Dendritic cell treated with granulocyte-macrophage colony-stimulating factor and Interleukin-4, amounts not matched to agents 40 ng/mL and 50 ng/mL, for 4 days (primary cell): Measurements from ENCODE around the gene MCFD2.

ENCODE experiments used
- H3K27ac Mint-ChIP-seq: one replicate; pipeline ENCODE4 v1.8.0; 2022; ENCODE audit warnings: mild to moderate bottlenecking, mixed read lengths
- H3K27me3 Mint-ChIP-seq: one replicate; pipeline ENCODE4 v1.8.0; 2022; ENCODE audit warnings: mild to moderate bottlenecking, mixed read lengths
- H3K36me3 Mint-ChIP-seq: one replicate; pipeline ENCODE4 v1.8.0; 2022; ENCODE audit warnings: low read depth, mixed read lengths
- H3K4me1 Mint-ChIP-seq: one replicate; pipeline ENCODE4 v1.8.0; 2022; ENCODE audit warnings: low read depth, mixed read lengths
- H3K4me3 Mint-ChIP-seq: one replicate; pipeline ENCODE4 v1.8.0; 2022; ENCODE audit warnings: mild to moderate bottlenecking, moderate library complexity, mixed read lengths
- H3K9me3 Mint-ChIP-seq: one replicate; pipeline ENCODE4 v1.8.0; 2022; ENCODE audit warnings: mixed read lengths
- intact Hi-C: fragments of 100-400 bp; cut with micrococcal nuclease; formaldehyde crosslinking; loops from one replicate; pipeline ENCODE4 v1.15.0; 2022

MCFD2 gene

GRCh38 chr2:46902465-46902864 is 13.1 kb downstream of the MCFD2 start:
- intact Hi-C loops, result no loop called here
- peaks cover 43% of the 10 kb centered on the region for H3K36me3 Mint-ChIP-seq

DNA sequence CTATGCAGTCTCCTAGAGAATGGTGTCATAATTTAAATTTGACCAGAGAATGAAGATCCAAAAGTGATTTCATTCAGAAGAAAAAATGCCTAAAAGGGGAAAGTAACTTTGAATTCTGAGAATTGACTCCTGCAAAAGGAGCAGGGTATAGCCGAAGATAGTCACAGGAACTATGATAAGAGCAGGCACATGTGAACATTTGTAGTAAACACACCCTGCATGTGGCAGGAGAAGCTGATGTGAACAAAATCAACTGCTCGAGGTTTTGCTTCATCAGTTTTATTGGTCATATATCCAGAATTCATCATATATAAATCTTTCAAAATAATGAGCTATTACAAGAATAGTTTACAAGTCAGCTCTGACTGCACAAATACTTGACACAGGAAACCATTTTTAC is 14.0 kb downstream of the MCFD2 start:
- H3K9me3 Mint-ChIP-seq, result peaks cover 9% of the 10 kb centered on the region
- no peaks in the 10 kb centered on the region for H3K27me3 Mint-ChIP-seq
- peaks cover 34% of the 10 kb centered on the region for H3K4me1 Mint-ChIP-seq
- no peak overlapping the region for H3K27ac Mint-ChIP-seq
- intact Hi-C loops, result no loop called here
- no peak overlapping the region for H3K4me3 Mint-ChIP-seq
- peaks cover 34% of the 10 kb centered on the region for H3K36me3 Mint-ChIP-seq

More at GRCh38 chr2:46902465-46902864, 13.1 kb downstream of the MCFD2 start:
- H3K27me3 Mint-ChIP-seq, result no peaks in the 10 kb centered on the region
- peaks cover 31% of the 10 kb centered on the region for H3K4me1 Mint-ChIP-seq
- H3K27ac Mint-ChIP-seq, result no peak overlapping the region
- H3K4me3 Mint-ChIP-seq, result no peak overlapping the region
- H3K9me3 Mint-ChIP-seq, result peaks cover 9% of the 10 kb centered on the region

DNA sequence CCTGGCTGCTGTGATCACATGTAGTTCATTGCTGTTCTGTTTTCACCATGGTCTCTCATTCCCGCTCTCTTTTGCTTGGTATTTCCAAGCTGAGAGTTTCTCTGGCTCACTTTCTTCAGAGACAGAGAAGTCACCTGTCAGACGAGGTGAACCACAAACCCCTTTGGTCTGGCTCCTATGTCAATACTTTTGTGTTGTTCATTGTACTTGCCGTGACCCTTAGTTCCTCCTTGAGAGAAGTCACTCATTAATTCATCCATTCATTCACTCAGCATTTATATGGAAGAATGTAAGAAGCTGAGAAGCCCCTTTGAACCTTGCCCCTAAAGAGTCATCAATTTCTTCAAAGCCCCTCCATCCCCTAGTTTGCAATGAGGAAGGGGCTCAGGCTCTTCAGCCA is 15.2 kb downstream of the MCFD2 start:
- no peaks in the 10 kb centered on the region for H3K27me3 Mint-ChIP-seq
- peaks cover 23% of the 10 kb centered on the region for H3K36me3 Mint-ChIP-seq
- H3K27ac Mint-ChIP-seq, result no peak overlapping the region
- intact Hi-C loops, result no loop called here
- peaks cover 40% of the 10 kb centered on the region for H3K4me1 Mint-ChIP-seq
- H3K9me3 Mint-ChIP-seq, result peaks cover 7% of the 10 kb centered on the region
- no peak overlapping the region for H3K4me3 Mint-ChIP-seq

DNA sequence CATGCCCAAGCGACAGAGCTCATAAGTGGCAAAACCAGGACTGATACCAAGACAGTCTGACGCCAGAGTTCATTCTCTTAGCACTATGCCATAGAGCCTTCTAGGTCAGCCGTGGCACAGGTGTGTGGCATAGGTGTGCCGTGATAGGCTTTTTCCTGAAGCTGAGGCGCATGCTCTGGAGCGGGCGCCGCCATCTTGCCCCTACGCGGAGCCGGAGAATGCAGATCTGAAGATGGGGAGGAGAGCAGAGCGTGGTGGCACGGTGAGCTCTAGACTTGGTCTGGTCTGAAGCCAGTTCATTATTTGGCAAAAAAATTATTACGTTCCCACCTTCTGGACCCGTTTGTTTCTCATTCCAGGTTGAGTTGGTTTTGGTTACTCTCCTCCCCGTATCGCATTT is 16.6 kb downstream of the MCFD2 start:
- Mint-ChIP-seq H3K4me1 (peaks cover 28% of the 10 kb centered on the region), H3K9me3 (no peaks in the 10 kb centered on the region), H3K27me3 (no peaks in the 10 kb centered on the region), H3K36me3 (peaks cover 9% of the 10 kb centered on the region), H3K4me3 (no peak overlapping the region), H3K27ac (no peak overlapping the region)
- intact Hi-C loops, result no loop called here

DNA sequence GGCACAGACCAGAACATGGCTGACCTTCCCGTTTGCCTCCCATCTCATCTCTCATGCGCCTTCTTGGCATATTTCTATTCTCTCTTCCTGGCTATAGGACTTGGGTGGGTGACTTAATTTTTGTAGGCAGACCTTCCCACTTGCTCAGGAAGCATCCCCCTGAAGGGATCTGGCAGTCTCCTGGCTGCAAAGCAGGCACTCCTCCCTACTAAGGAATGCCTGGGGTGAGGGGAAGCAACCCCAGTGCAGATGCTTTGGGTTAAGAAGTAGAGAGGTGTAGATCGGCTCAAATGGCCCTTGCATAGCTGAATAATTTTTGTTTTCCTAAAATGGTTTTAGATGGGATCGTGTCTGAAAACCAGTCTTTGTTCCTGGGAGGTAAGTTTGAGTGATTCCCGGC is 17.6 kb downstream of the MCFD2 start:
- no peaks in the 10 kb centered on the region for H3K27me3 Mint-ChIP-seq
- no peaks in the 10 kb centered on the region for H3K9me3 Mint-ChIP-seq
- H3K4me3 Mint-ChIP-seq, result no peak overlapping the region
- H3K36me3 Mint-ChIP-seq, result no peaks in the 10 kb centered on the region
- intact Hi-C loops, result no loop called here
- H3K27ac Mint-ChIP-seq, result no peak overlapping the region
- peaks cover 28% of the 10 kb centered on the region for H3K4me1 Mint-ChIP-seq

DNA sequence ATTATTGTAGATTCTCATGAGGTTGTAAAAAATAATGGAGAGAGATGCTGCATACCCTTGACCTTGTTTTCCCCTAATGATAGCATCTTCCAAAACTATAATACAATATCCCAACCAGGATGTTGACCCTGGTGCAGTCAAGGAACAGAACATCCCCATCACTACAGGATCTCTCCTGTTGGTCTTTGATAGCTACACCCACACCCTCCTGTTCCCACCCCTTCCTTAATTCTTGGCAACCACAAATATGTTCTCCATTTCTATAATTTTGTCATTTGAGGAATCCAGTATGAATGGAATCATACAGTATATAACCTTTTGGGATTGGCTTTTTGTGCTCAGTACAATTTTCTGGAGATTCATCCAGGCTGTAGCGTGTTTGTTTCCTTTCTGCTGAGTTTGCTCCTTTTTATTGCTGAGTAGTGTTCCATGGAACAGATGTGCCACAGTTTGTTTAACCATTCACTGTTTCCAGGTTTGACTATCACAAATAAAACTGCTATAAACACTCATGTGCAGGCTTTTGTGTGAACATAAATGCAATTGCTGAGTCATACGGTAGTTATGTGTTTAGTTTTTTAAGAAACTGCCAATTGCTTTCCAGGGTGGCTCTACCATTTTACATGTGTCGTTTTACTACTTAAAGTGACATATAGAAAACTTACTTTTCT is 22.2 kb downstream of the MCFD2 start:
- Mint-ChIP-seq H3K36me3 (no peaks in the 10 kb centered on the region), H3K27ac (peak overlapping the region; percentile 40), H3K27me3 (peaks cover 2% of the 10 kb centered on the region), H3K4me1 (peaks cover 28% of the 10 kb centered on the region), H3K4me3 (no peak overlapping the region), H3K9me3 (no peaks in the 10 kb centered on the region)
- intact Hi-C loops, result no loop called here

DNA sequence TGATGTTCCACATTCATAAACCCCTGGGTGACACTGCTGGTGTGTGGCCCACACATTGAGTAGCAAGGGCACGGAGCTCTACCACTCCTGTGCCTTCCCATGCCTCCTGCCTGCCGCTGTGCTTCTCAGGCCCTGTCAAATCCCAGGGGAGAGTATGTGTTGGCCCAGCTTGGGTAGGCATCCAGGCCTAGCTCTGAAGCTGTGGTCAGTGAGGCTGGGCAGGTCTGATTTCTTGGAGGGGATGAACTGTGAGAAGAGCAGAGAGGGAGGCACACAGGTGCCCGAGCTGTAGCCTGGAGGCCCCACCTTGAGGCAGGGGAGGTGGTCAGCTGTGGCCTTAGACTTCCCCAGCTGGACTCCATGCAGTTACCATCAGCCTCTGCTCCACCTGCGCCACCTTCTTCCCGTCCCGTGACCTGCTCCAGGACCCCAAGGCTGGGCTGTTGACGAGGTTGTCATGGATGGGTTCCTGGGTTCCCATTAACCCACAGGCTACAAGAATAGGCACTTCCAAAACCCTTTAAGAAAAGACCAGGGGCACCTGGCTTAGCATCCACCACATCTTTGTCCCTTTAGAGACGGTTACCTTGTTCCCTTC is 23.6 kb downstream of the MCFD2 start:
- intact Hi-C loops, result no loop called here
- Mint-ChIP-seq H3K9me3 (no peaks in the 10 kb centered on the region), H3K4me3 (no peak overlapping the region), H3K27me3 (peaks cover 3% of the 10 kb centered on the region), H3K36me3 (no peaks in the 10 kb centered on the region), H3K4me1 (peaks cover 28% of the 10 kb centered on the region), H3K27ac (peak overlapping the region; percentile 40)

DNA sequence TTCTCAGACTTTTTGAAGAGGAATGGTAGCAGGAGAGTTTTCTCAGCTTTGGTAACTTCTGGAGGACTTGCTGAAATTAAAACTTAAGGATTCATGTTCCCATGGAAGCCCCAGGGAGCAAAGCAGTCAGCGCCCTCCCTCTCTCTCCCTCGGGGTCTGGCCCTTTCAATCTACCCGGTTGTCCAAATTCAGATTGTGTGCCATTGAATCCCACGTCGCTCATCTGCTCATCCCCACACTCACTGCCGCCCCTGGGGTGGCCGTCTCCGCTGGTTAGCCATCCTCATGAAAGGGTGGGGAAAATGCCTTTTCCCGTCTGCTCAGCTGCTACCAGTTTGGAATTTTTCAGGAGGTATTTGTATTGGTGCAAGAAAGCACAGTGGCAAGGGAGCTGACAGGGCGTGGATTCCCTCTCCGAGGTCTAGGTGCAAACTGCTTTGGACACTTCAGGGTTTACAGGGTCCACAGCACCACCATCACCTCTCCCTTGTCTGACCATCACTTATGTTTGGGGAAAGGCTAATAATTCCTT is 27.1 kb downstream of the MCFD2 start:
- no peak overlapping the region for H3K27ac Mint-ChIP-seq

GRCh38 chr2:46887028-46887885 is 28.3 kb downstream of the MCFD2 start:
- no peak overlapping the region for H3K27ac Mint-ChIP-seq
- H3K9me3 Mint-ChIP-seq, result no peaks in the 10 kb centered on the region
- intact Hi-C loops, result no loop called here

More for the DNA sequence above, 27.1 kb downstream of the MCFD2 start:
- Mint-ChIP-seq H3K27me3 (peaks cover 13% of the 10 kb centered on the region), H3K4me3 (no peak overlapping the region), H3K9me3 (no peaks in the 10 kb centered on the region), H3K36me3 (no peaks in the 10 kb centered on the region), H3K4me1 (peaks cover 11% of the 10 kb centered on the region)
- intact Hi-C loops, result loop anchor here (2.0 kb wide), 1 partner anchor 256 kb away; no protein-coding TSS in a partner anchor

DNA sequence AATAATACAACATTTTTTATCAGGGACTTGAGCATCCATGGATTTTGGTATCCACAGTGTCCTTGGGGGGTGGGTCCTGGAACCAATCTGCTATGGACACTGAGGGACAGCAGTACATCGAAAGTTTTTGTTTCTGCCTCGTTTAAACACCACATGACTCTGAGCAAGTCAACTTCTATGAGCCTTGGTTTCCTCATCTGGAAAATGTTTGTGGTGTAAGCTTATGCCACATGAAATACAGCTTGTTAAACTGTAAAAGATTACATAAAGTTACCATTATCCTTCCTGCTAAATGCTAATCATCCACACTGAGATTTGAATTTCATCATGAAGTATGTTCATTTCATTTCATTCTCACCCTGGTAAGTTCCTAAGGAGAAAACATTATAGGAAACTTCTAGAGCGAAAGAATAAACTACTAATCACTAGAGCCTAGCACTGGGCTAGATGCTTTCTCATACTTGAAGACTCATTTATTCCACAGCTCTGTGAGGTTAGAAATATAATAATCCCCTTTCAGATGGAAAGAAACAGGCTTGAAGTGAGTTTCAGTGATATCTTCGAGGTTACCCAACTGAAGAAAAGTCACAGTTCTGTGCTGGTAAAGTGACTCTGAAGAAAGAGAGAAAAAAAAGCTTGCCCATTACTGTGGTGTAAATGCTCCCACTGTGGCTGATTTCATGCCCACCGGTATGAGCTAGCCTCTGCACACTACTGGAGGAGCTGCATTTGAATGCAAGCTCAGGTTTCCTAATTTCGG is 29.2 kb downstream of the MCFD2 start:
- H3K9me3 Mint-ChIP-seq, result no peaks in the 10 kb centered on the region
- H3K36me3 Mint-ChIP-seq, result no peaks in the 10 kb centered on the region
- H3K27ac Mint-ChIP-seq, result no peak overlapping the region
- intact Hi-C loops, result no loop called here
- H3K4me3 Mint-ChIP-seq, result no peak overlapping the region
- H3K27me3 Mint-ChIP-seq, result peaks cover 16% of the 10 kb centered on the region
- peaks cover 6% of the 10 kb centered on the region for H3K4me1 Mint-ChIP-seq

More at GRCh38 chr2:46887028-46887885, 28.3 kb downstream of the MCFD2 start:
- Mint-ChIP-seq H3K4me3 (no peak overlapping the region), H3K36me3 (no peaks in the 10 kb centered on the region), H3K4me1 (peaks cover 6% of the 10 kb centered on the region), H3K27me3 (peaks cover 16% of the 10 kb centered on the region)

GRCh38 chr2:46885376-46885775 is 30.2 kb downstream of the MCFD2 start:
- no peaks in the 10 kb centered on the region for H3K9me3 Mint-ChIP-seq
- intact Hi-C loops, result no loop called here
- H3K4me1 Mint-ChIP-seq, result peaks cover 6% of the 10 kb centered on the region
- H3K27ac Mint-ChIP-seq, result no peak overlapping the region
- H3K4me3 Mint-ChIP-seq, result no peak overlapping the region
- H3K27me3 Mint-ChIP-seq, result peaks cover 16% of the 10 kb centered on the region
- H3K36me3 Mint-ChIP-seq, result no peaks in the 10 kb centered on the region

DNA sequence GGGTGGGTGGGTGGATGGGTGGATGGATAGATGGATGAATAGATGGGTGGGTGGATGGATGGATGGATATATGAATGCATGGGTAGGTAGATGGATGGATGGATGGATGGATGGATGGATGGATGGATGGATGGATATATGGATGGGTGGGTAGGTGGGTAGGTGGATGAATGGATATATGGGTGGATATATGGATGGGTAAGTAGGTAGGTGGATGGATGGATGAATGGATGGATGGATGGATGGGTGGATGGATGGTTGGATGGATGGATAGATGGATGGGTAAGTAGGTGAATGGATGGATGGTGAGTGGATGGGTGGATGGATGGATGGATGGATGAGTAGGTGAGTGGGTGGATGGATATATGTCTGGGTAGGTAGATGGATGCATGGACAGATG is 36.1 kb downstream of the MCFD2 start:
- no peaks in the 10 kb centered on the region for H3K36me3 Mint-ChIP-seq
- H3K4me3 Mint-ChIP-seq, result no peak overlapping the region
- H3K27me3 Mint-ChIP-seq, result peaks cover 8% of the 10 kb centered on the region
- no peak overlapping the region for H3K27ac Mint-ChIP-seq
- intact Hi-C loops, result no loop called here
- no peaks in the 10 kb centered on the region for H3K9me3 Mint-ChIP-seq
- H3K4me1 Mint-ChIP-seq, result no peaks in the 10 kb centered on the region

DNA sequence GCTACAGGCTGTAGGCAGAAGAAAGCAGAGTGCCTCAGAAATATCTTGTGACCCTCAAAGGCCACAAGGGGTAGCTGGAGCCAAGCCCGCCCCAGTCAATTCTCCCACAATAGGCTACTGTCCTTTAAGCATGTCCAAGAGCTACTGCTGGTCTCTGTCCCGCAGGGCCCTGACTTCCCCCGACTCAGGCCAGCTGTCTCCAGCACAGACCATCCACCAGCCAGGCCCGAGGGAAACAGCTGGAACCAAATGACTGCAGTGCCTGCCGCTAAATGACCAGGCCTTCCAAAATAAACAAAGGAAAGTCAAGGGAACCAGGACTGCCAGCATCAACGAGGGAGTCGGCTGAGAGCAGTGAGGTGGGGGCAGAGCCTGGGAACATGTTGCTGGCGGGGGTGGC is 36.7 kb downstream of the MCFD2 start:
- Mint-ChIP-seq H3K4me3 (no peak overlapping the region), H3K4me1 (no peaks in the 10 kb centered on the region), H3K9me3 (no peaks in the 10 kb centered on the region), H3K27ac (no peak overlapping the region), H3K27me3 (peaks cover 7% of the 10 kb centered on the region), H3K36me3 (no peaks in the 10 kb centered on the region)
- intact Hi-C loops, result no loop called here
